ENCODE measurements around the gene HS3ST3B1. TPM values are rescaled to one million over a fixed set of nuclear protein-coding genes. Genes with fewer than 3 reads are reported as not detected.

Gene HS3ST3B1
- total RNA-seq, 1 donor from 2014 or later: 4.0 TPM

DNA sequence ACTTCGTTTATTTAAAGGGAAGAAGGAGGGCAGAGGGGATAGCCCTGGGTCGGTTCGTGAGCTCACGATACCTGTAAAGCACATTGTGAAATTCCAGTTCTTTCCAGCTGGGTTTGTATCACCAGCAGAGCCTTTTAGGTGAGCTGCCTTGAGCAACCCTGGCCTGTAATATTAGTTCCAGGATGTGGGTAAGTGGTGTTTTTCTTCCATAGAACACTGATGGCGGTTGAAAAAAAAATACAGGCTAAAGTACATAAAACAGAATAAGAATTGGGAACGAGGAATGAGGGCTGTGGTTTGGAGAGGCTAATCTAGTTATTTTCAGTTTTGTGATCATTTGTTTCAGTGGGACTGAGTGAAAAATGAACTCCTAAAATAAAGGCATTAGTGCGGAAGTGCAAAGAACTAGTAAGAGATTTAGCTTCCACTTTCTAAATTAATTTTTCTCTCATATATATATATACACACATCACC lies 20.6 kb downstream of the HS3ST3B1 start:
- no peak for DNase-seq (ENCODE audit: low spot score)

- no peak for DNase-seq (ENCODE audit: low spot score)
Observed at GRCh38 chr17:14321980-14322776, 21.3 kb downstream of the HS3ST3B1 start.

DNA sequence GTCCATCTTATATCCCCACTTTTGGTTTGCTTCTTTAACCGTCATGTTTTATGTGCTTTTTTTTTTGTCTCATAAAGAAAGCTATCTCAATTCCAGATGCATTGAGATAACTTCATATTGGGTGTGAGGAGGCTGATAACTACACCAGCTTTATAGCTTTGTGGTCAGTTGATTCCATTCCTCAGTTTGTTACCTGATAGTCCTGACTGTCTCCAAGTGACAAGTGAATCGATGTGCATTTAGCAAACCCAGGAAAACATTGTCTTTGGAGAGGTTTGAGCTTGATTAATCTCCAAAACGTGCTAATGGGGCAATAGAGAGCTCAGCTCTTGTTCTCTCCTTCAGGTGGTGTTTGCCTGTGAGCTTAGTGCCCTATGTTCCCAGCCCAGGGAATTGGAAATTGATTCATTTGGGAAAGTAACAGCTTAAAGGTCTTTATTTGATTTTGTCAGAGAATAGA lies 22.7 kb downstream of the HS3ST3B1 start:
- DNase-seq (ENCODE audit: low spot score): no peak

DNA sequence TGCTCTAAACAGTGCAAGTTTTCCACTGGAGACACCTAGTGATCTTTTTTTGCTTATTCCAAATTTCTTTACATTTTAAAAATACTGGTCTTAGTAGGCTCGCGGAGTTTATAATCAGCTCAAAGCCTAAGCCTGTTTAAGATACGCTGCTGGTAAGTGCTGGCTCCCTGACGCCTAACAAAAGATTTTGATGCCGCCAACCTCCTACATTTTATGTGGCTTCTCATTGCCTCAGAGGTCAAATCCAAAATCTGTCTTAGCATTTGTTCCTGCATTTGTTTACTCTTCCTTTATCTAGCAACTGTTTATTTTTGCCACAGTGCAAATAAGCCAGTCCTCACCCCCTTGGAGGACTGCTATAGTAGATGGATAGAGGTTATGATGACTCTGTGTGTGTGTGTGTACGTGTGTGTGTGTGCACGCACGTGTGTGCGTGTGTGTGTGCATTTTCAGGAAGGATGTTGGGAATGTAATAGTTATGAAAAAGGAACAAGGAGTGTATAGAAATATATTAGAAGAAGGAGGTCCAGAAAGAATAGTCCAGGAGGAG lies 24.8 kb downstream of the HS3ST3B1 start:
- DNase-seq (ENCODE audit: low spot score): no peak

- no peak for DNase-seq (ENCODE audit: low spot score)
Observed at GRCh38 chr17:14329900-14330491, 29.1 kb downstream of the HS3ST3B1 start.

- DNase-seq (ENCODE audit: low spot score): no peak
Observed at GRCh38 chr17:14330492-14330962, 29.6 kb downstream of the HS3ST3B1 start.

DNA sequence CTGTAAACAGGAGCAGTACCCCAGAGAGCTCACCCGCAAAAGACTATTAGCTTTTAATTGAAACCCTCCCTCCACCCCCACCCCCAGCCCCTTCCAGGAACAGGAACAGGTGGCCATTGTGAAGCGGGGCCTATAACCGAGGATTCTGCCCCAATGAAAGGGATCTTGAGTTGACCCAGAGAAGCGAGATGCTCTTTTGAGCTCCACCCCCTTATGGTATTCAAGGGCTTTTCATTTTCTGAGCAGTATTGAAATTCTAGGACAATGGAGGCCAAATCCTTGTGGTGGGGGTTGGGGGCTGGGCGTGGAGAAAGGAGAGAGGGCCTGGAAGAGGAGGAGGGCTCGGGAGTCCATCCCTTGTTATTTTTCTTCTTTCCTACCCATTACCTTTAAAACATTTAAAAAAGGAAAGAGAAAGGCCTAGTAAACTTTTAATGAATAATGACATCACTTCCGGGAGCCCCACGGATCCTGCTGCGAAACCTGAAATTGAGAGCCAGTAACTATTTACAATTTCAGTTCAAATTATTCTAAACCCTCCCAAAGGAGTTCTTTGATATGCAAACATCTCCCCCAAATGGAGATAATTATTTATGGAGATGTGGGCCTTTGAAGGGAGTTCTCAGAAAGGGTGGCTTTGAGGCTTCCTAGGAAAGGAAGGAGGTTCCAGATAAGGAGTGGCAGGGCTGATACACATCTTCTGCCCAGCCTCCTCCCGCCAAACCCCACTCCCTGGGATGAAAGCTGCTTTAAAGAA lies 30.5 kb downstream of the HS3ST3B1 start:
- no peak for DNase-seq (ENCODE audit: low spot score)

GRCh38 chr17:14331982-14332298 lies 31.1 kb downstream of the HS3ST3B1 start:
- no peak for DNase-seq (ENCODE audit: low spot score)

GRCh38 chr17:14332331-14332730 lies 31.4 kb downstream of the HS3ST3B1 start:
- DNase-seq (ENCODE audit: low spot score): no peak

DNA sequence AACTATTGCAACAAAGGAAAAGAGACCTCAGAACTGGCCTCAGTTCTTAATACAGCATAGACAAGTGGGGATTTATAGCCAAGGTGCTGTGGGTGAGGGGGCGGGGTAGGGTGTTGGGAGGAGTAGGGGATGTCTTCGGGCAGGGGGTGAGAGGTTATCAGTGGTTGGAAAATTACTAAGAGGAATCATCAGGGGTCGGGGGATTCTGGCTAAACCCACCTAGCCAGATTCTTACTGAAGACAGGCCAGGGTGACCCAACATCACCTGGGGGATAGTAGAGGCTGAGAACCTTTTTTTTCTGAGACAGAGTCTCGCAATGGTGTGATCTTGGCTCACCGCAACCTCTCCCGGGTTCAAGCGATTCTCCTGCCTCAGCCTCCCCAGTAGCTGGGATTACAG lies 32.6 kb downstream of the HS3ST3B1 start:
- no peak for DNase-seq (ENCODE audit: low spot score)

- no peak for DNase-seq (ENCODE audit: low spot score)
Observed at GRCh38 chr17:14334276-14334840, 33.5 kb downstream of the HS3ST3B1 start.

DNA sequence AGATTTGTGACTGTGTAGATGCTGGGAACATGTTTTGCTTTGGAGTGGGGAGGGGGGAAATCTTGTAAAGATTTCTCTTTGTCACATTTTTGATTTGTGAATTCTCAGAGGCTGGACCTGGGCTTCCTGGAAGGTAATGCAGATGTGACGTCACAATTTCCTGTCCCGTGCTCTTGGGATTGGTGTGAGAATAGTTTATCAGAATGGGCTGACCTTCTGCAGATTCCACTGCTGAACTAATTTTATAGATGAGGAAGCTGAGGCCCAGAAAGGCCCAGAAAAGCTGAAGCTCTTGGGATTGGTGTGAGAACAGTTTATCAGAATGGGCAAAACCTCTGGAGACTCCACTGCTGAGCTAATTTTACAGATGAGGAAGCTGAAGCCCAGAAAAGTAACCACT lies 34.0 kb downstream of the HS3ST3B1 start:
- DNase-seq (ENCODE audit: low spot score): no peak

- DNase-seq (ENCODE audit: low spot score): no peak
Observed at GRCh38 chr17:14336418-14336817, 35.5 kb downstream of the HS3ST3B1 start.

GRCh38 chr17:14337596-14338079 lies 36.8 kb downstream of the HS3ST3B1 start:
- no peak for DNase-seq (ENCODE audit: low spot score)

- DNase-seq (ENCODE audit: low spot score): no peak
Observed at GRCh38 chr17:14340857-14341754, 40.2 kb downstream of the HS3ST3B1 start.

DNA sequence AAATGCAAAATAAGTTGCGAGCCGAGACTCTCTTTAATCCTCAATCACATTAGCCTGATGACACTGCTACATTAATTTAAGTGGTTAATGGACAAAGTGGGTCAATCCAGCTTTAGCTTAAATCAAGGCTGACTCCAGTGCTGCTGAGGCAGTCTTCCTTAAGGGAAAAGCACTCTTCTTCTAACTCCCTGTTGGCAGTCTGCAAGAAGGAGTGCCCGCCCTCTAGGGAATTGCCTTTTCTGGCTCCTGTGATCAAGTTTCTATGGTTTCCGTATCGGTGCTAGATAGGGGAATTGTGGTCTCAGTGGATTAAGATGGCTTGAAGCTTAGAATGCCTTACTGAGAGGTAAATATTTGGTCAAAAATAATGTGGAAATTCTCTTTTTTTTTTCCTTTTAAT lies 41.0 kb downstream of the HS3ST3B1 start:
- no peak for DNase-seq (ENCODE audit: low spot score)

DNA sequence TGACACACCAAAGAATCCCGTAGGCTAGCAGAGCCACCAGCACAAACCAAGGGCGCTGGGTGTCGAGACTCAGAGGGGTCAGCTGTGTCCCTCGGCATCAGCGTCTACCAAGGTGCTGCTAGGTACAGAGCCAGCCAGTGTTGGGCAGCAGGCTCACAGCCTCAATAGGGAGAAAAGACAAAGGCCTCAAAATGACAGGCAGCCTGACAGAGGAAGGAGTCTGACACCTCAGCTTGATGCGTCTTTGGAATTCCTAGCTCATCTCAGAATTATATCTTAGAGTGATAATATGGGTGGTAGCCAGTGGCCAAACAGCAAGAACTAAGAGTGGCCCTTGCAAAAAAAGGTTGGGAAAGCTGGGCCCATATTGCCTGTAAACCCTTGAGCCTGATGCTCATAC lies 45.9 kb downstream of the HS3ST3B1 start:
- DNase-seq (ENCODE audit: low spot score): no peak

DNA sequence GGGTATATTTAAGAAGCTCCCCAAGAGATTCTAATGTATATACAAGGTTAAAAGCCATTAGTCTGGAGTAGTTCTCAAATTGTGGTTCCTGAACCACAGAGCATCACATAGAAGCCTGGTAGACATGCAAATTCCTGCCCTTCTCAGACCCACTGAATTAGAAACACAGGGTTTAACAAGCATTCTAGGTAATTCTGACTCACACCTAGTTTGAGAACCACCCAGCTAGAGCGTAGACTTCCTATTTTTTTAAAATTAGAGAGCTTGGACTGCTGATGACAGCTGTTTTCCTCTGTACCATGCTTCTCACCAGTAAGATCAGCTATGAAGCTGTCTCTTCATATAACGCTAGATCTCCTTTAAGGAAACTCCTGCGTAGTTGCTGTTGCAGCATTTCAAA lies 50.6 kb downstream of the HS3ST3B1 start:
- DNase-seq (ENCODE audit: low spot score): no peak

DNA sequence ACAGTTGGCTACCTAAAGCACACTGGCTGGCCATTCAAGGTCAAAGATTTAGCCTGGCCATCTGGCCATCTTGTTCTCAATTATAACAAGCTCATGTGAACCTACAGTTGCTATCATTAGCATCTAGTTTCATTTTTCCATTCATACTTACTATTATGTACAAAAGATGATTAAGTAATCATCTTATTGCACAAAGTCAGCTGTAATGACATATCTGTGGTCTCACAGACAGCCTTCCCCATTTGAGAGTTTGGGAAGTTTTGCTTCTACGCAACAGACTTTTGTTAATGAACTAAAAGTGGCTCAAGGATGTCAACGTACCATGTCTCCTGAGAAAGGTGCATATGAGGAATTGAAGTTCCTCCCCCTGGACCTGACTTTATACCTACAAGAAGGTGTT lies 51.3 kb downstream of the HS3ST3B1 start:
- no peak for DNase-seq (ENCODE audit: low spot score)

- no peak for DNase-seq (ENCODE audit: low spot score)
Observed at GRCh38 chr17:14353861-14354474, 53.1 kb downstream of the HS3ST3B1 start.
